Skeletal muscle satellite cell (primary cell): ENCODE data around the gene TMEM141.
A peak's percentile ranks its signal among the peaks of the same experiment; 100 is the strongest.

ENCODE experiments used
- H3K27me3 ChIP-seq: 2 replicates; pipeline ENCODE4 v1.7.0; 2013; ENCODE audit warnings: low read length; ENCODE audit not compliant: control insufficient read depth, insufficient read depth
- H3K36me3 ChIP-seq: 2 replicates; pipeline ENCODE4 v1.7.0; 2013; ENCODE audit warnings: mild to moderate bottlenecking, control low read depth, low read length; ENCODE audit not compliant: insufficient read depth
- H3K4me1 ChIP-seq: 2 replicates; pipeline ENCODE4 v1.7.0; 2013; ENCODE audit warnings: low read length; ENCODE audit not compliant: control insufficient read depth, insufficient read depth
- H3K4me2 ChIP-seq: 2 replicates; pipeline ENCODE4 v1.7.0; 2013; ENCODE audit warnings: mild to moderate bottlenecking, low read length
- H3K4me3 ChIP-seq: 2 replicates; pipeline ENCODE4 v1.7.0; 2013; ENCODE audit warnings: low read length
- H3K9ac ChIP-seq: 2 replicates; pipeline ENCODE4 v1.7.0; 2013; ENCODE audit warnings: mild to moderate bottlenecking, low read depth, low read length, moderate library complexity
- H3K9me3 ChIP-seq: replicated peaks from 2 replicates; pipeline ENCODE4 v1.7.0; 2013; ENCODE audit warnings: mild to moderate bottlenecking, control low read depth, low read length

The TMEM141 gene

GRCh38 chr9:136803551-136804508 lies 12.7 kb downstream of the TMEM141 start:
- Histone ChIP-seq H3K4me1 (peaks cover 14% of the 10 kb centered on the region), H3K9ac (no peak overlapping the region), H3K4me3 (no peak overlapping the region), H3K27me3 (peaks cover 33% of the 10 kb centered on the region), H3K9me3 (no peaks in the 10 kb centered on the region), H3K4me2 (no peak overlapping the region), H3K36me3 (no peaks in the 10 kb centered on the region)

DNA sequence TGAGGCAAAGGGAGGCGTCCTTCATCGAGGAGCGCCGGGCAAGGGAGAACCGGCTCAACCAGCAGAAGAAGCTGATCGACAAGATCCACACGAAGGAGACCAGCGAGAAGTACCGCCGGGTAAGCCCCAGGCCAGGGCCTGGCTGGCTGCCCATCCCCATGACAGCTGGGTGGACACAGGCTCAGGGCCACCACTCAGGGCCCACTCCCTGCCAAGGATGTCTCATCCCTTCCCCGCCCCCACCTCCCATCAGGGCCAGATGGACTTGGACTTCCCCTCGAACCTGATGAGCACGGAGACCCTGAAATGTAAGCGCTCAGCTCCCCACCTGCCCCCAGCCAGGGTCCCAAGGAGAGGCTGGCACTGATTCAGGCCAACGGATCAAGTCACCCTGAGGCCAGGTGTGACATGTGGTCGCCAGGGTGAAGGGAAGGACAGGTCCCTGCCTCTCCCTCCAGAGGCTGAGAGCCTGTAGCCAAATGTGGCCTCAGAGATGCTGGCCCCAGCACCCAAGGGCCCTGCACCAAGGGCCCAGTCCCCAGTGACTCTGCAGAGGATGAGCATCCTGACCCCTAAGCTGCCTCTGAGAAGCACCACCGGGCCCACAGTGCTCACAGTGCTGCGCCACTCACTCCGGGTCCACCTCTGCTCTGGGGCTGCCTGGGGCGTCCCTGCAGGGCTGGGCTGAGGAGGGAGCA lies 13.5 kb downstream of the TMEM141 start:
- no peaks in the 10 kb centered on the region for H3K36me3 ChIP-seq
- H3K4me2 ChIP-seq = no peak overlapping the region
- H3K4me3 ChIP-seq = no peak overlapping the region
- H3K27me3 ChIP-seq = peaks cover 25% of the 10 kb centered on the region
- H3K9ac ChIP-seq = no peak overlapping the region
- H3K9me3 ChIP-seq = no peaks in the 10 kb centered on the region
- peaks cover 20% of the 10 kb centered on the region for H3K4me1 ChIP-seq

GRCh38 chr9:136805207-136805740 lies 14.1 kb downstream of the TMEM141 start:
- no peak overlapping the region for H3K4me3 ChIP-seq
- H3K9me3 ChIP-seq = no peaks in the 10 kb centered on the region
- no peak overlapping the region for H3K9ac ChIP-seq
- H3K27me3 ChIP-seq = peaks cover 21% of the 10 kb centered on the region
- no peaks in the 10 kb centered on the region for H3K36me3 ChIP-seq
- no peak overlapping the region for H3K4me2 ChIP-seq
- H3K4me1 ChIP-seq = peaks cover 21% of the 10 kb centered on the region

GRCh38 chr9:136806067-136806466 lies 14.9 kb downstream of the TMEM141 start:
- no peak overlapping the region for H3K4me3 ChIP-seq
- H3K4me1 ChIP-seq = peaks cover 21% of the 10 kb centered on the region
- no peaks in the 10 kb centered on the region for H3K9me3 ChIP-seq
- peaks cover 5% of the 10 kb centered on the region for H3K36me3 ChIP-seq
- peaks cover 13% of the 10 kb centered on the region for H3K27me3 ChIP-seq
- no peak overlapping the region for H3K9ac ChIP-seq
- peak overlapping the region; percentile 35 for H3K4me2 ChIP-seq

- H3K27me3 ChIP-seq = peaks cover 9% of the 10 kb centered on the region
- H3K9ac ChIP-seq = peak overlapping the region; percentile 93
- H3K36me3 ChIP-seq = peaks cover 5% of the 10 kb centered on the region
- H3K4me3 ChIP-seq = peak overlapping the region; percentile 87
- peak overlapping the region; percentile 100 for H3K4me2 ChIP-seq
- H3K9me3 ChIP-seq = no peaks in the 10 kb centered on the region
- H3K4me1 ChIP-seq = peaks cover 21% of the 10 kb centered on the region
Measured at GRCh38 chr9:136806631-136807201, 15.6 kb downstream of the TMEM141 start.

DNA sequence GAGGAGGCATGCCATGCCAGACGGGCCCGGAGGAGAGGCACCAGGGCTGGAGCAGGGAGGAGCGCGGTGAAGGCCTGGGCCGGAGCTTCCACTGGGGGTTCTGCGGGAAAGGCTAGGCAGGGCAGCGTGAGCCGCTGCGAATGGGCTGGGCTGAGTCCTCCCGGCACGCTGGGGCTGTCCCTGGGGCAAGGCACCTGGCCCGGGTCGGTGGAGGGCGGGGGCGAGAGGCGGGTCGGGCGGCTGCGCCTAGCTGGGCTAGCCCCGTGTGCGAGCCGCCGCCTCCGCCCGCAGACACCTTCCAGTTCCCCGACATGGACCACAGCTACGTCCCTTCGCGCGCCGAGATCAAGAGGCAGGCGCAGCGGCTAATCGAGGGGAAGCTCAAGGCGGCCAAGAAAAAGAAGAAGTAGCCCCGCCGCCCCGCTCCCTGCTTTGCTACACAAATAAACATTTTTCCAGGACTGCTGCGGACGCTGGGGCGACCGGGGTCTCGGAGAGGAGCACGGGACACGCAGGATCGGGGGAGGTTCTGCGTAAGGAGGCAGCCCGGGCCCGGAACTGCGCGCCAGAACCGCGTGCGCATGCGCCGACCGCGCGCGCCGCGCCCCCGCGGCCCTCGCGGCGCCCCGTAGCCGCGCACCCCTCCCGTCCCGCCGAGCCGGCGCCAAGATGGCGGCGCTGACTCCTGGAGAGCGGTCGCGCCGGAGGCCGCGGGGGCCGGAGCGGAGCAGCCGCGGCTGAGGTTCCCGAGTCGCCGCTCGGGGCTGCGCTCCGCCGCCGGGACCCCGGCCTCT lies 16.3 kb downstream of the TMEM141 start, which contains the start of gene RABL6:
Gene RABL6 (plus strand): TSS at position 668 of the 794 bp plus-strand sequence. CDS start 249 bp downstream, outside the sequence.
- Histone ChIP-seq H3K4me2 (peak within 1 kb of the TSS; percentile 100), H3K4me3 (peak within 1 kb of the TSS; percentile 87), H3K9ac (peak within 1 kb of the TSS; percentile 93), H3K4me1 (peaks cover 21% of the 10 kb centered on the region), H3K27me3 (peaks cover 1% of the 10 kb centered on the region), H3K9me3 (no peaks in the 10 kb centered on the region), H3K36me3 (peaks cover 6% of the 10 kb centered on the region)

- Histone ChIP-seq H3K9me3 (no peaks in the 10 kb centered on the region), H3K27me3 (no peaks in the 10 kb centered on the region), H3K4me1 (peaks cover 21% of the 10 kb centered on the region), H3K36me3 (peaks cover 14% of the 10 kb centered on the region), H3K4me2 (peak overlapping the region; percentile 100), H3K9ac (peak overlapping the region; percentile 93), H3K4me3 (peak overlapping the region; percentile 87)
Measured at GRCh38 chr9:136808075-136808805, 17.1 kb downstream of the TMEM141 start.

- H3K4me2 ChIP-seq = peak overlapping the region; percentile 100
- H3K27me3 ChIP-seq = no peaks in the 10 kb centered on the region
- H3K4me3 ChIP-seq = peak overlapping the region; percentile 87
- peaks cover 21% of the 10 kb centered on the region for H3K4me1 ChIP-seq
- H3K9ac ChIP-seq = peak overlapping the region; percentile 93
- no peaks in the 10 kb centered on the region for H3K9me3 ChIP-seq
- H3K36me3 ChIP-seq = peaks cover 16% of the 10 kb centered on the region
Measured at GRCh38 chr9:136808806-136809158, 17.6 kb downstream of the TMEM141 start.

- Histone ChIP-seq H3K9ac (no peak overlapping the region), H3K36me3 (peaks cover 26% of the 10 kb centered on the region), H3K9me3 (no peaks in the 10 kb centered on the region)
Measured at GRCh38 chr9:136814725-136815421, 23.7 kb downstream of the TMEM141 start.

DNA sequence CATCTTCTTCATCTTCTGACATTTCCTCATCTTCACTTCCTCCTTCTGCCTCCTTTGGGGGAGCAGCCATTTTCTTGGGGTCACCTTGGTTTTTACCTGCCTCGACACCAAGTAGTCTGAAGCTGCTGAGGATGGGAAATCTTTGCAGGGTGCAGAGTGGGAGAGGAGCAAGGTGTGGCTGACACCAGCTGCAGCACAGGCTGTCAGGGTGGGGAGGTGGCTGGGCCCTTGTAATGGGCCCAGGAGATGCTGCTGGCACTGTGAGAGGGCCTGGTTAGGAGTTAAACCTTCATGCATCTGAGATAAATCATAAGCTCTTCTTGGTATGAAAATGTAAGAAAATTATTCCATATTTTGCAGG lies 24.3 kb downstream of the TMEM141 start:
- Histone ChIP-seq H3K4me2 (no peak overlapping the region), H3K27me3 (no peaks in the 10 kb centered on the region), H3K36me3 (peaks cover 26% of the 10 kb centered on the region), H3K4me3 (no peak overlapping the region), H3K4me1 (no peaks in the 10 kb centered on the region), H3K9me3 (no peaks in the 10 kb centered on the region), H3K9ac (no peak overlapping the region)

More at GRCh38 chr9:136814725-136815421, 23.7 kb downstream of the TMEM141 start:
- Histone ChIP-seq H3K4me3 (no peak overlapping the region), H3K27me3 (no peaks in the 10 kb centered on the region), H3K4me1 (peaks cover 3% of the 10 kb centered on the region), H3K4me2 (no peak overlapping the region)
